MCF 10A (cell line): ENCODE results near the gene CA7. TPM values are rescaled to one million over a fixed set of nuclear protein-coding genes. Genes with fewer than 3 reads are reported as not detected.

ENCODE experiments used
- BruUV-seq: library from RNA; stranded (reverse); fragments of 400-500 nt; replicated peaks from 2 replicates; lab custom pipeline; 2021; lab: Mats Ljungman, UMichigan
- CTCF ChIA-PET: fragments of 300-600 bp; sonication (Branson Sonifier 250); formaldehyde crosslinking; extraction: SDS; loops from one replicate; lab custom pipeline; 2021; ENCODE audit warnings: antibody characterized with exemption, inconsistent platforms; lab: Yijun Ruan, JAX
- POLR2A ChIA-PET: fragments of 300-600, 350-650 bp; sonication (Branson Sonifier 250); formaldehyde crosslinking; extraction: SDS; loops from one replicate; lab custom pipeline; 2020; ENCODE audit warnings: antibody characterized with exemption, inconsistent platforms; lab: Yijun Ruan, JAX
- DNase-seq: peaks from one replicate; pipeline ENCODE4 v3.0.0-alpha.2; 2018; ENCODE audit not compliant: unreplicated experiment
- H3K27ac Mint-ChIP-seq: one replicate; pipeline ENCODE4 v1.8.0; 2022; ENCODE audit warnings: mild to moderate bottlenecking, low read depth, mixed read lengths; ENCODE audit not compliant: unreplicated experiment
- H3K27me3 Mint-ChIP-seq: one replicate; pipeline ENCODE4 v1.8.0; 2022; ENCODE audit warnings: mixed read lengths; ENCODE audit not compliant: insufficient read depth, unreplicated experiment
- H3K36me3 Mint-ChIP-seq: one replicate; pipeline ENCODE4 v1.8.0; 2022; ENCODE audit warnings: mild to moderate bottlenecking, moderate library complexity, mixed read lengths; ENCODE audit not compliant: insufficient read depth, unreplicated experiment
- H3K4me1 Mint-ChIP-seq: one replicate; pipeline ENCODE4 v1.8.0; 2022; ENCODE audit warnings: mixed read lengths; ENCODE audit not compliant: insufficient read depth, unreplicated experiment
- H3K4me3 Mint-ChIP-seq: one replicate; pipeline ENCODE4 v1.8.0; 2022; ENCODE audit warnings: mild to moderate bottlenecking, moderate library complexity, mixed read lengths; ENCODE audit not compliant: unreplicated experiment
- H3K9me3 Mint-ChIP-seq: one replicate; pipeline ENCODE4 v1.8.0; 2022; ENCODE audit warnings: mixed read lengths; ENCODE audit not compliant: unreplicated experiment
- CTCF ChIP-seq: fragments of 200-600 bp; IDR thresholded peaks from one replicate; pipeline ENCODE4 v1.8.0; 2022; ENCODE audit warnings: antibody characterized with exemption, mild to moderate bottlenecking; ENCODE audit not compliant: unreplicated experiment
- intact Hi-C: fragments of 100-400 bp; cut with micrococcal nuclease; formaldehyde crosslinking; loops from 2 replicates; pipeline ENCODE4 v1.14.1; 2022
- total RNA-seq: library from RNA; stranded (reverse); gene quantifications from 2 replicates; pipeline ENCODE4 v1.2.3, GENCODE V29; 2022

CA7 gene
- total RNA-seq, 1 experiment from 2014 or later, result not detected

DNA sequence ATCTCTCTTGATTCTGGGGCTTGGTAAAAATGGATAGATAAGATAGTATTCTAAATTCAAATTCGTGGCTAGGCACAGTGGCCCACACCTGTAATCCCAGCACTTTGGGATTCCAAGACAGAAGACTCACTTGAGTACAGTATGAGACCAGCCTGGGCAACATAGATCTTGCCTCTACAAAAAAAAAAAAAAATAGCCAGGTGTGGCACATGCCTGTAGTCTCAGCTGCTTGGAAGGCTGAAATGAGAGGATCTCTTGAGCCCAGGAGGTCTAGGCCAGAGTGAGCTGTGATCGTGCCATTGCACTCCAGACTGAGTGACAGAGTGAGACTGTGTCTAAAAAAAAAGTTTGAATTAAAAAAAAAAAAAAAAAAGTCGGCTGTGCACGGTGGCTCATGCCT is 45.4 kb downstream of the CA7 start:
- Mint-ChIP-seq H3K27me3 (no peaks in the 10 kb centered on the region), H3K4me1 (peaks cover 15% of the 10 kb centered on the region), H3K36me3 (peaks cover 47% of the 10 kb centered on the region), H3K4me3 (no peak overlapping the region), H3K27ac (no peak overlapping the region), H3K9me3 (no peaks in the 10 kb centered on the region)
- no peak for DNase-seq
- no peak for TF ChIP-seq CTCF
- BruUV-seq, result no TSS peak
- ChIA-PET POLR2A (interaction anchor here (0.6 to 5.2 kb wide), 4 partner anchors 8 to 977 kb away, joined by 3 to 25 read pairs (median 3); partner anchors contain the start of gene PDP2), CTCF (interaction anchor here (0.5 to 2.4 kb wide), 6 partner anchors 39 to 708 kb away, joined by 3 to 8 read pairs (median 4); no protein-coding TSS in a partner anchor)
- intact Hi-C loops, result no loop called here

GRCh38 chr16:66890799-66891198 is 46.6 kb downstream of the CA7 start:
- intact Hi-C loops, result no loop called here
- Mint-ChIP-seq H3K4me3 (no peak overlapping the region), H3K4me1 (peaks cover 13% of the 10 kb centered on the region), H3K27me3 (no peaks in the 10 kb centered on the region), H3K9me3 (no peaks in the 10 kb centered on the region), H3K27ac (peak overlapping the region; percentile 23), H3K36me3 (peaks cover 41% of the 10 kb centered on the region)
- no TSS peak for BruUV-seq
- no peak for DNase-seq
- no peak for TF ChIP-seq CTCF
- POLR2A ChIA-PET, result interaction anchor here (0.7 to 5.2 kb wide), 4 partner anchors 9 to 270 kb away, joined by 3 to 25 read pairs (median 3); partner anchors contain the start of gene PDP2
- CTCF ChIA-PET, result interaction anchor here (0.5 to 2.4 kb wide), 8 partner anchors 11 to 574 kb away, joined by 3 to 8 read pairs (median 4); partner anchors contain the start of genes NAE1 and PDP2

GRCh38 chr16:66891360-66891759 is 47.1 kb downstream of the CA7 start:
- no peak for TF ChIP-seq CTCF
- no peaks in the 10 kb centered on the region for H3K27me3 Mint-ChIP-seq
- intact Hi-C loops, result no loop called here
- H3K36me3 Mint-ChIP-seq, result peaks cover 39% of the 10 kb centered on the region
- ChIA-PET POLR2A (interaction anchor here (5.2 kb wide), 1 partner anchor 10 kb away, joined by 25 read pairs; the partner anchor contains the start of gene PDP2), CTCF (interaction anchor here (0.7 to 2.4 kb wide), 6 partner anchors 15 to 212 kb away, joined by 3 to 8 read pairs (median 4); partner anchors contain the start of gene NAE1)
- no TSS peak for BruUV-seq
- DNase-seq, result no peak
- H3K4me3 Mint-ChIP-seq, result no peak overlapping the region
- peak overlapping the region; percentile 23 for H3K27ac Mint-ChIP-seq
- H3K4me1 Mint-ChIP-seq, result peaks cover 15% of the 10 kb centered on the region
- no peaks in the 10 kb centered on the region for H3K9me3 Mint-ChIP-seq

- ChIA-PET POLR2A (interaction anchor here (5.2 kb wide), 1 partner anchor 10 kb away, joined by 25 read pairs; the partner anchor contains the start of gene PDP2), CTCF (interaction anchor here (0.6 to 7.1 kb wide), 13 partner anchors 10 to 775 kb away, joined by 3 to 66 read pairs (median 4); partner anchors contain the start of genes CIAO2B and RRAD)
- Mint-ChIP-seq H3K27ac (no peak overlapping the region), H3K36me3 (peaks cover 35% of the 10 kb centered on the region), H3K27me3 (no peaks in the 10 kb centered on the region), H3K4me1 (peaks cover 15% of the 10 kb centered on the region), H3K9me3 (no peaks in the 10 kb centered on the region), H3K4me3 (no peak overlapping the region)
- no TSS peak for BruUV-seq
- no peak for TF ChIP-seq CTCF
- intact Hi-C loops, result no loop called here
- no peak for DNase-seq
These were observed 47.6 kb downstream of the CA7 start for GRCh38 chr16:66891797-66892196.
